GM12892 (cell line): ENCODE results near the gene SEC14L3.

ENCODE experiments used
- DNase-seq: peaks from one replicate; pipeline ENCODE4 v3.0.0; 2011; ENCODE audit not compliant: insufficient read length
- FAIRE-seq: peaks from 2 replicates; lab custom pipeline; 2011; peaks lifted over from hg19 to GRCh38; lab: Jason Lieb, UNC
- POLR2A ChIP-seq: IDR thresholded peaks from 2 replicates; pipeline ENCODE4 v1.6.1; 2011; ENCODE audit warnings: low read depth, low read length, control low read depth
- POLR2AphosphoS5 ChIP-seq: IDR thresholded peaks from 2 replicates; pipeline ENCODE4 v1.6.1; 2011; ENCODE audit warnings: low read depth, low read length, control low read depth
- TAF1 ChIP-seq: IDR thresholded peaks from 2 replicates; pipeline ENCODE4 v1.6.1; 2011; ENCODE audit warnings: low read depth, mild to moderate bottlenecking, control low read depth, low read length, borderline replicate concordance

The SEC14L3 gene

DNA sequence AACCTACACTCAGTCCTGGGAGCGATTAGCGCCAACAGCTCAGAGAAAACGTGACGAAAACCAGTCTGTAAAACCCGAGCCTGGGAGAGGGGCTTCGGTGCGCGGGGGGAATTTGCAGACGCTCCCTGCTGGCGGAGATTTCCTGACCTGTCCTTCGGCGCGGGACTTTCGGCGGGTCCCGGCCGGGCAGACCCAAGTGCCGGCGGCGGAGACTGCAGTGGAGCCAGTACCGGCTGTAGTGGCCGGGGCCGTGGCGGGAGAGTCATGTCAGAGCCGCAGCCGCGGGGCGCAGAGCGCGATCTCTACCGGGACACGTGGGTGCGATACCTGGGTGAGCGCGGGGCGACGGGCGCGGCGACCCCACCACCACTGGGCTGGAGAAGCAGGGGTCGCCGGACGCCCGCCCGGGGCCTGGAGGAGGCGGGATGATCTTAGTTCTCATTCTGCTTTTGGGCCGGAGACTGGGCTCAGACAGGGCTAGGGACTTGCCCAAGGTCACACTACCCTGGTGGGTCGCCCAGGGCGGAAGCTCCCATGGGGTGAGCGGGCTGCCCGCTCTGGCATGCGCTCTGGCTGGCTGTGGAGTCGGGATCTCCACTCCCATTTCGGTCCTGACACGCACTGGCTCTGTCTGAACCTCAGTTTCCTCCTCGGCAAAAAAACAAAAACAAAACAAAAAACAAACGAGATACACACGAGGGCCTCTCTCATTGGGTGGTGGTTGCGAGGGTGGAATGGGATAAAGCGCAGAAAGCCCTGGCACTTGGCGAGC lies 46.0 kb downstream of the SEC14L3 start, which contains the start of gene MTFP1:
TSS of gene MTFP1 (plus strand) at position 153 of the 772 bp plus-strand sequence. CDS start at position 265, 112 bp downstream.
- FAIRE-seq (peak; percentile 54), DNase-seq (peak; percentile 49)
- TF ChIP-seq POLR2AphosphoS5 (no peak), TAF1 (no peak), POLR2A (peak; percentile 51; the same call in 1 of the 2 replicates)

GRCh38 chr22:30425327-30425615 lies 46.5 kb downstream of the SEC14L3 start:
- no peak for DNase-seq
- no peak for FAIRE-seq
- TF ChIP-seq TAF1 (no peak), POLR2AphosphoS5 (no peak), POLR2A (no peak)

DNA sequence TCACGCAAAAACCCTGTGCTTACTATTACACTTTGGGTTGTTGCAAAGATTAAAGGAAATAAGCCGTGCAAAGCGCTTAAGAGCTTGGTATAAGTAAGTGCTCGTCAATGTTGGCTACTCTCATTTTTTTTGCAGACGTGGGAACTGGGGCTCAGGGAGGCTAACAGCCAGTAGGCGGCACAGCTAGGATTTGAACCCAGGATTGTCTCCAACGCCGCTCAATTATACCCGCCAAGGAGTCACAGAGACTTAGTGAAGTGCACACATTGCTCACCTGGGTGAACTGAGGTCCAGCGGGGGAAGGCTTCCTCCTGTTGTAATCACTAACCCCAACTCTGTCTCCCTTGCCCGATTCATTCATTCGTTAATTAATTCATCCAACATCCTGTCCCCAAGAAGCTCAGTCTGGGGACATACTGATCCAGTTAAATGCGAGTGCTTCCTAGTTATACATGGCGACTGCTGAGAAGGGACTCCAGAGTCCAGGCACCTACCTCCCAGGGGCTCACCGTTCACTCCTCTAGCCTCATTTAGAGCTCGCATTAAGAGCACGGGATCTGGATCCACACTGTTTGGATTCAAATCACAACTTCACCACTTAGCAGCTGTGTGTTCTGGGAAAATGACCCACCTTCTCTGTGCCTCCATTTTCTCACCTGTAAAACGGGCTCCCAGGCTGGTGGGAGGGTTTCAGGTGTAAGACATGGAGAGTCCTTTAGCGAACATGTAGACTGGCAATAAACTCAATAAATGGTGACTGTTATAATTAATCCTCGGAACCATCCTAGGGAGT lies 47.1 kb downstream of the SEC14L3 start:
- DNase-seq (no peak), FAIRE-seq (peak; percentile 65)
- TF ChIP-seq POLR2A (no peak), TAF1 (no peak), POLR2AphosphoS5 (no peak)

DNA sequence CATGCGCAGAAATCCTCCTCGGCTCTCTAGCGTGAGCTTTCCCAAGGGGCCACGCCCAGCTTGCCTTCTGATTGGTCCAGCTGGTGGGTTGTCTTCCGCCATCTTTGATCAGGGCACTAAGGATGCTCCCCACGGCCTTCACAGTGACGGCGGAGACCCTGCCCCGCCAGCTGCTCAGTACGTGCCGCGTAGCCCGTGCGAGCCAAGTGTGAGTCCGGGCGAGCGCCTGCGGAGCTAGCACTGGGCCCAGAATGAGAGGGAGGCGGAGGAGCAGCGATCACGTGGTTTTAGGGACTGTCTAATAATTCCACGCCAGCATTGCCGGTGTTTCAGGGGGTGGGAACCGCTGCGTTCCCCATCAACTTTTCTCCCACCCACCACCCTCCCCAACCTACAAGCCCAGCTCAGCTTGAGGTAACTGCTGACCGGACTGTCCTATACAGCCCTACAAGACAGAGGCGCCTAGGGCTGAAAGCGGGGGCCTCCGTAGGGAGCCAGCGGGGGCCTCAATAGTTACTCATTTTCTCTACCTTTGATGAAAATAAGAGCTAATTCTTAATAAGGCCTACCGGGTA lies 47.8 kb downstream of the SEC14L3 start:
- FAIRE-seq = peak; percentile 99
- DNase-seq = peak; percentile 94
- no peak for TF ChIP-seq TAF1
- TF ChIP-seq POLR2AphosphoS5 = 0 out of 2 replicates have a peak, but pooled peaks have one; percentile 44
- TF ChIP-seq POLR2A = peak; percentile 30; the same call in 1 of the 2 replicates

GRCh38 chr22:30423301-30423958 lies 48.4 kb downstream of the SEC14L3 start:
- no peak for FAIRE-seq
- peak; percentile 47 for DNase-seq
- peak; percentile 67 for TF ChIP-seq POLR2A
- no peak for TF ChIP-seq TAF1
- TF ChIP-seq POLR2AphosphoS5 = peak; percentile 80

DNA sequence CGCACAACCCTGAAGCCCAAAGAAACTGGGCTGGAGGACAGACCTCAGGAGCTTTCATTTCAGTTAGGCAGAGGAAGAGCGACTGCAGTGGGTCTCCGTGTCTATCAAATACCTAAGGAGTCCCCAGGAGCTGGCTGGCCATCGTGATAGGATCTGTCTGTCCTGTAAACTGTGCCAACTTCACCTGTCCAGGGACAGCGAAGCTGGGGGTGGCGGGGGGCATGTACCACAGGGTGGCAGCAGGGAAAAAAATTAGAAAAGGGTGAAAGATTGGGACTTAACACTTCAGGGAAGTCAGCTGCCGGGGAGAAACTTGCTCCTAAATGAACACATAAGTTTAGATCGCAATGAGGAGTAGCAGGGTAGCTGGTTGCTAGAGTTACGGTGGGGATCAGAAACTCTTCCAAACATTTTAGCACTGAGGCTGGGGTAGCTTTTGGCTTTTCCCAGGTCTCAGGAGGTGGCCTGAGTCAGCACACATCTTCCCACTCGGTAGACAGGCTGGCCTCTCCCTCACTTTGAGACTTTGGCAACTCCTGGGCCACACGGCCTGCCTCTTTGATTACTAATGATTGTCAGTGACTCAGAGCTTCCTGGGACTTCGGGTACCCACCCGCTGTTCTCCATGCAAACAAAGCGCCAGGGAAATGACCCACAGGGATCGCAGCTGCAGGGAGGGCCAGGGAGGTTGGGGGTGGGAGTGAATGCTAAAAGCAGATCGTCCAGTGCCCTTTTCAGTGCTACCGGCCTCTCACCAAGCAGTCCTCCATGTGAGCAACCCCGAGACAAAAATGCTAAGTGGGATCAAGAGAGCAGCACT lies 49.1 kb downstream of the SEC14L3 start:
- TF ChIP-seq POLR2AphosphoS5 (no peak), POLR2A (no peak), TAF1 (no peak)
- no peak for DNase-seq
- FAIRE-seq = no peak

GRCh38 chr22:30421695-30422480 lies 49.9 kb downstream of the SEC14L3 start:
- DNase-seq (no peak), FAIRE-seq (no peak)
- TF ChIP-seq POLR2AphosphoS5 (no peak), TAF1 (no peak), POLR2A (no peak)

- FAIRE-seq (no peak), DNase-seq (no peak)
- no peak for TF ChIP-seq POLR2AphosphoS5
- no peak for TF ChIP-seq POLR2A
- TF ChIP-seq TAF1 = no peak
Measured at GRCh38 chr22:30420347-30421125, 51.3 kb downstream of the SEC14L3 start.

DNA sequence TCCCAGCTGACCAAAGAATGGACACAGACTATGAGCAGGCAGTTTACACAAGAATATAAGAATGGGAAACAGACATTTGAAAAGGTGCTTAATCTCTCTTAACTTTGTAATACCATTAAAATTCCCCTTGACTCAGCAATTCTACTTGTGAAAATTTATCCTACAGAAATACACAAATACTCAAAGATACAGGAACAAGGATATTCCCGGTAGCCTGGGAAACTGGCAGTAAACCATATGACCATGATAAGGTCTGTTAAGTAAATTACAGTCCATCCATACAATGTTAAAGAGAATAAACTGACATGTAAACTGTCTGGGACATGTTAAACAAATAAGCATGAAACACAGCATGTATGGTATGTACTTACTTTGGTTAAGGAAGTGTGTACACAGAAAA lies 55.0 kb downstream of the SEC14L3 start:
- FAIRE-seq (no peak), DNase-seq (no peak)
- no peak for TF ChIP-seq POLR2AphosphoS5
- TF ChIP-seq TAF1 = no peak
- no peak for TF ChIP-seq POLR2A

DNA sequence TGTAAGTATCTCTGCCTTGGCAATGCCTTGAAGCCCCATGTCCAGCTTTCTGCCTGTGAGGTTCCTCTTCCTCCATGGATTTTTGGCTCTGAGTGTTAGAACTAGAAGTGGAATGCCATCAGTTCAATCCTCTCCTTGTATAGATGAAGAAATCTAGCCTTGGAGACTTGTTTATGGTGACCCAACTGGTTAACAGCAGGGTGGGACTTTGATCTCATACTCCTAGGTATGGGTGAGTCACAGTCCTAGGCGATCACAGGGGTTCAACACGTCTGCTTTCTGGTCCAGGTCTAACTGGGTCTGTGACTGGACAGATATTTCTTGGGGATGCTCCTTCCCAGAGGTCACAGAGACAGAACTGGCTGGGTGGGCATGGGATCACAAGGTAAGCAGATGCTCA lies 55.4 kb downstream of the SEC14L3 start:
- FAIRE-seq = no peak
- TF ChIP-seq POLR2A = no peak
- no peak for TF ChIP-seq TAF1
- no peak for TF ChIP-seq POLR2AphosphoS5
- DNase-seq = no peak
